Measurements from ENCODE around the gene ROR1.

Gene ROR1

GRCh38 chr1:63936801-63937200 is 163.0 kb downstream of the ROR1 start:
- Histone ChIP-seq H3K4me3 (ENCODE audit: low read length in 2 of 2) (no peak overlapping the region), H3K27ac (ENCODE audit: low read depth in 2 of 2, low read length in 2 of 2) (no peak overlapping the region), H3K27me3 (ENCODE audit: control insufficient read depth in 2 of 2, insufficient read depth in 2 of 2, low read length in 2 of 2) (no peaks in the 10 kb centered on the region), H3K9me3 (ENCODE audit: control insufficient read depth in 2 of 2, low read length in 2 of 2) (no peaks in the 10 kb centered on the region), H3K9ac (ENCODE audit: low read depth in 1 of 2, low read length in 2 of 2) (no peak overlapping the region), H3K36me3 (ENCODE audit: control insufficient read depth in 2 of 2, insufficient read depth in 2 of 2, low read length in 2 of 2) (no peaks in the 10 kb centered on the region), H3K4me1 (ENCODE audit: control insufficient read depth in 2 of 2, insufficient read depth in 2 of 2, low read length in 2 of 2) (no peaks in the 10 kb centered on the region)

GRCh38 chr1:63937461-63938022 is 163.7 kb downstream of the ROR1 start:
- H3K27ac ChIP-seq (ENCODE audit: low read depth in 2 of 2, low read length in 2 of 2), result no peak overlapping the region

GRCh38 chr1:63940440-63940839 is 166.6 kb downstream of the ROR1 start:
- H3K9me3 ChIP-seq (ENCODE audit: control insufficient read depth in 2 of 2, low read length in 2 of 2), result no peaks in the 10 kb centered on the region
- H3K27ac ChIP-seq (ENCODE audit: low read depth in 2 of 2, low read length in 2 of 2), result no peak overlapping the region
- H3K27me3 ChIP-seq (ENCODE audit: control insufficient read depth in 2 of 2, insufficient read depth in 2 of 2, low read length in 2 of 2), result no peaks in the 10 kb centered on the region
- no peak overlapping the region for H3K4me3 ChIP-seq (ENCODE audit: low read length in 2 of 2)
- no peaks in the 10 kb centered on the region for H3K4me1 ChIP-seq (ENCODE audit: control insufficient read depth in 2 of 2, insufficient read depth in 2 of 2, low read length in 2 of 2)
- no peak overlapping the region for H3K9ac ChIP-seq (ENCODE audit: low read depth in 1 of 2, low read length in 2 of 2)
- H3K36me3 ChIP-seq (ENCODE audit: control insufficient read depth in 2 of 2, insufficient read depth in 2 of 2, low read length in 2 of 2), result no peaks in the 10 kb centered on the region

More at GRCh38 chr1:63937461-63938022, 163.7 kb downstream of the ROR1 start:
- H3K9ac ChIP-seq (ENCODE audit: low read depth in 1 of 2, low read length in 2 of 2), result no peak overlapping the region
- no peaks in the 10 kb centered on the region for H3K9me3 ChIP-seq (ENCODE audit: control insufficient read depth in 2 of 2, low read length in 2 of 2)
- H3K36me3 ChIP-seq (ENCODE audit: control insufficient read depth in 2 of 2, insufficient read depth in 2 of 2, low read length in 2 of 2), result no peaks in the 10 kb centered on the region
- H3K4me1 ChIP-seq (ENCODE audit: control insufficient read depth in 2 of 2, insufficient read depth in 2 of 2, low read length in 2 of 2), result no peaks in the 10 kb centered on the region
- H3K27me3 ChIP-seq (ENCODE audit: control insufficient read depth in 2 of 2, insufficient read depth in 2 of 2, low read length in 2 of 2), result no peaks in the 10 kb centered on the region
- H3K4me3 ChIP-seq (ENCODE audit: low read length in 2 of 2), result no peak overlapping the region

- no peaks in the 10 kb centered on the region for H3K9me3 ChIP-seq (ENCODE audit: control insufficient read depth in 2 of 2, low read length in 2 of 2)
- no peak overlapping the region for H3K9ac ChIP-seq (ENCODE audit: low read depth in 1 of 2, low read length in 2 of 2)
- no peak overlapping the region for H3K27ac ChIP-seq (ENCODE audit: low read depth in 2 of 2, low read length in 2 of 2)
- no peaks in the 10 kb centered on the region for H3K36me3 ChIP-seq (ENCODE audit: control insufficient read depth in 2 of 2, insufficient read depth in 2 of 2, low read length in 2 of 2)
- H3K27me3 ChIP-seq (ENCODE audit: control insufficient read depth in 2 of 2, insufficient read depth in 2 of 2, low read length in 2 of 2), result no peaks in the 10 kb centered on the region
- no peaks in the 10 kb centered on the region for H3K4me1 ChIP-seq (ENCODE audit: control insufficient read depth in 2 of 2, insufficient read depth in 2 of 2, low read length in 2 of 2)
- H3K4me3 ChIP-seq (ENCODE audit: low read length in 2 of 2), result no peak overlapping the region
Measured at GRCh38 chr1:63943393-63943792, 169.6 kb downstream of the ROR1 start.

- no peaks in the 10 kb centered on the region for H3K36me3 ChIP-seq (ENCODE audit: control insufficient read depth in 2 of 2, insufficient read depth in 2 of 2, low read length in 2 of 2)
- no peak overlapping the region for H3K9ac ChIP-seq (ENCODE audit: low read depth in 1 of 2, low read length in 2 of 2)
- H3K4me3 ChIP-seq (ENCODE audit: low read length in 2 of 2), result no peak overlapping the region
- no peak overlapping the region for H3K27ac ChIP-seq (ENCODE audit: low read depth in 2 of 2, low read length in 2 of 2)
- H3K27me3 ChIP-seq (ENCODE audit: control insufficient read depth in 2 of 2, insufficient read depth in 2 of 2, low read length in 2 of 2), result no peaks in the 10 kb centered on the region
- no peaks in the 10 kb centered on the region for H3K4me1 ChIP-seq (ENCODE audit: control insufficient read depth in 2 of 2, insufficient read depth in 2 of 2, low read length in 2 of 2)
- no peaks in the 10 kb centered on the region for H3K9me3 ChIP-seq (ENCODE audit: control insufficient read depth in 2 of 2, low read length in 2 of 2)
Measured at GRCh38 chr1:63945943-63946342, 172.1 kb downstream of the ROR1 start.

GRCh38 chr1:63946866-63947491 is 173.2 kb downstream of the ROR1 start:
- Histone ChIP-seq H3K9ac (ENCODE audit: low read depth in 1 of 2, low read length in 2 of 2) (no peak overlapping the region), H3K27ac (ENCODE audit: low read depth in 2 of 2, low read length in 2 of 2) (no peak overlapping the region), H3K9me3 (ENCODE audit: control insufficient read depth in 2 of 2, low read length in 2 of 2) (no peaks in the 10 kb centered on the region), H3K4me1 (ENCODE audit: control insufficient read depth in 2 of 2, insufficient read depth in 2 of 2, low read length in 2 of 2) (no peaks in the 10 kb centered on the region), H3K36me3 (ENCODE audit: control insufficient read depth in 2 of 2, insufficient read depth in 2 of 2, low read length in 2 of 2) (no peaks in the 10 kb centered on the region), H3K4me3 (ENCODE audit: low read length in 2 of 2) (no peak overlapping the region), H3K27me3 (ENCODE audit: control insufficient read depth in 2 of 2, insufficient read depth in 2 of 2, low read length in 2 of 2) (no peaks in the 10 kb centered on the region)

- no peaks in the 10 kb centered on the region for H3K27me3 ChIP-seq (ENCODE audit: control insufficient read depth in 2 of 2, insufficient read depth in 2 of 2, low read length in 2 of 2)
- H3K9me3 ChIP-seq (ENCODE audit: control insufficient read depth in 2 of 2, low read length in 2 of 2), result no peaks in the 10 kb centered on the region
- H3K36me3 ChIP-seq (ENCODE audit: control insufficient read depth in 2 of 2, insufficient read depth in 2 of 2, low read length in 2 of 2), result no peaks in the 10 kb centered on the region
- no peak overlapping the region for H3K9ac ChIP-seq (ENCODE audit: low read depth in 1 of 2, low read length in 2 of 2)
- H3K4me3 ChIP-seq (ENCODE audit: low read length in 2 of 2), result no peak overlapping the region
- no peaks in the 10 kb centered on the region for H3K4me1 ChIP-seq (ENCODE audit: control insufficient read depth in 2 of 2, insufficient read depth in 2 of 2, low read length in 2 of 2)
- no peak overlapping the region for H3K27ac ChIP-seq (ENCODE audit: low read depth in 2 of 2, low read length in 2 of 2)
Measured at GRCh38 chr1:63947904-63948303, 174.1 kb downstream of the ROR1 start.

GRCh38 chr1:63950023-63950422 is 176.2 kb downstream of the ROR1 start:
- no peaks in the 10 kb centered on the region for H3K27me3 ChIP-seq (ENCODE audit: control insufficient read depth in 2 of 2, insufficient read depth in 2 of 2, low read length in 2 of 2)
- H3K4me1 ChIP-seq (ENCODE audit: control insufficient read depth in 2 of 2, insufficient read depth in 2 of 2, low read length in 2 of 2), result no peaks in the 10 kb centered on the region
- no peak overlapping the region for H3K4me3 ChIP-seq (ENCODE audit: low read length in 2 of 2)
- no peaks in the 10 kb centered on the region for H3K36me3 ChIP-seq (ENCODE audit: control insufficient read depth in 2 of 2, insufficient read depth in 2 of 2, low read length in 2 of 2)
- H3K9me3 ChIP-seq (ENCODE audit: control insufficient read depth in 2 of 2, low read length in 2 of 2), result peaks cover 0 to 7% of the 10 kb centered on the region in 2 donors
- H3K27ac ChIP-seq (ENCODE audit: low read depth in 2 of 2, low read length in 2 of 2), result no peak overlapping the region
- H3K9ac ChIP-seq (ENCODE audit: low read depth in 1 of 2, low read length in 2 of 2), result no peak overlapping the region

- no peak overlapping the region for H3K27ac ChIP-seq (ENCODE audit: low read depth in 2 of 2, low read length in 2 of 2)
- H3K36me3 ChIP-seq (ENCODE audit: control insufficient read depth in 2 of 2, insufficient read depth in 2 of 2, low read length in 2 of 2), result no peaks in the 10 kb centered on the region
- no peak overlapping the region for H3K4me3 ChIP-seq (ENCODE audit: low read length in 2 of 2)
- peaks cover 0 to 7% of the 10 kb centered on the region in 2 donors for H3K9me3 ChIP-seq (ENCODE audit: control insufficient read depth in 2 of 2, low read length in 2 of 2)
- H3K9ac ChIP-seq (ENCODE audit: low read depth in 1 of 2, low read length in 2 of 2), result no peak overlapping the region
- no peaks in the 10 kb centered on the region for H3K4me1 ChIP-seq (ENCODE audit: control insufficient read depth in 2 of 2, insufficient read depth in 2 of 2, low read length in 2 of 2)
- H3K27me3 ChIP-seq (ENCODE audit: control insufficient read depth in 2 of 2, insufficient read depth in 2 of 2, low read length in 2 of 2), result no peaks in the 10 kb centered on the region
Measured at GRCh38 chr1:63951059-63951946, 177.5 kb downstream of the ROR1 start.

GRCh38 chr1:63954187-63954586 is 180.4 kb downstream of the ROR1 start:
- no peak overlapping the region for H3K9ac ChIP-seq (ENCODE audit: low read depth in 1 of 2, low read length in 2 of 2)
- H3K4me3 ChIP-seq (ENCODE audit: low read length in 2 of 2), result no peak overlapping the region
- no peaks in the 10 kb centered on the region for H3K4me1 ChIP-seq (ENCODE audit: control insufficient read depth in 2 of 2, insufficient read depth in 2 of 2, low read length in 2 of 2)
- H3K27me3 ChIP-seq (ENCODE audit: control insufficient read depth in 2 of 2, insufficient read depth in 2 of 2, low read length in 2 of 2), result no peaks in the 10 kb centered on the region
- peaks cover 0 to 7% of the 10 kb centered on the region in 2 donors for H3K9me3 ChIP-seq (ENCODE audit: control insufficient read depth in 2 of 2, low read length in 2 of 2)
- no peak overlapping the region for H3K27ac ChIP-seq (ENCODE audit: low read depth in 2 of 2, low read length in 2 of 2)
- no peaks in the 10 kb centered on the region for H3K36me3 ChIP-seq (ENCODE audit: control insufficient read depth in 2 of 2, insufficient read depth in 2 of 2, low read length in 2 of 2)

All from mucosa of rectum (tissue), 2 donors.